ENCODE measurements around the gene KIAA0513.
"Not testable (repeated sequence)": the region's sequence is repeated elsewhere in the genome, so short reads cannot be mapped to it uniquely, and the experiment has no call there.

Gene KIAA0513

GRCh38 chr16:85046931-85047866, 19.6 kb downstream of the KIAA0513 start:
- DNase-seq (ENCODE audit: insufficient read length, low spot score) (no peak), FAIRE-seq (no peak)

- no peak for DNase-seq (ENCODE audit: insufficient read length, low spot score)
- FAIRE-seq: no peak
Observed at GRCh38 chr16:85047867-85048455, 20.4 kb downstream of the KIAA0513 start.

- no peak for DNase-seq (ENCODE audit: insufficient read length, low spot score)
- FAIRE-seq: no peak
Observed at GRCh38 chr16:85048921-85049562, 21.4 kb downstream of the KIAA0513 start.

- FAIRE-seq: no peak
- DNase-seq (ENCODE audit: insufficient read length, low spot score): no peak
Observed at GRCh38 chr16:85049706-85050305, 22.2 kb downstream of the KIAA0513 start.

GRCh38 chr16:85051067-85051581, 23.5 kb downstream of the KIAA0513 start:
- DNase-seq (ENCODE audit: insufficient read length, low spot score): no peak
- no peak for FAIRE-seq

- FAIRE-seq (no peak), DNase-seq (ENCODE audit: insufficient read length, low spot score) (no peak)
Observed at GRCh38 chr16:85051683-85052082, 24.1 kb downstream of the KIAA0513 start.

- DNase-seq (ENCODE audit: insufficient read length, low spot score) (no peak), FAIRE-seq (no peak)
Observed at GRCh38 chr16:85052536-85052935, 24.9 kb downstream of the KIAA0513 start.

GRCh38 chr16:85054321-85054720, 26.7 kb downstream of the KIAA0513 start:
- not testable (repeated sequence) for FAIRE-seq; DNase-seq (ENCODE audit: insufficient read length, low spot score)

GRCh38 chr16:85054948-85055492, 27.4 kb downstream of the KIAA0513 start:
- DNase-seq (ENCODE audit: insufficient read length, low spot score) (no peak), FAIRE-seq (no peak)

GRCh38 chr16:85055493-85056210, 28.1 kb downstream of the KIAA0513 start:
- no peak for FAIRE-seq
- DNase-seq (ENCODE audit: insufficient read length, low spot score): peak; percentile 61

- DNase-seq (ENCODE audit: insufficient read length, low spot score): peak; percentile 46
- no peak for FAIRE-seq
Observed at GRCh38 chr16:85056211-85056748, 28.7 kb downstream of the KIAA0513 start.

GRCh38 chr16:85057212-85057889, 29.8 kb downstream of the KIAA0513 start:
- no peak for FAIRE-seq
- DNase-seq (ENCODE audit: insufficient read length, low spot score): no peak

GRCh38 chr16:85057948-85058347, 30.4 kb downstream of the KIAA0513 start:
- DNase-seq (ENCODE audit: insufficient read length, low spot score) (no peak), FAIRE-seq (no peak)

- DNase-seq (ENCODE audit: insufficient read length, low spot score) (no peak), FAIRE-seq (no peak)
Observed at GRCh38 chr16:85058909-85059308, 31.3 kb downstream of the KIAA0513 start.

GRCh38 chr16:85061566-85061965, 34.0 kb downstream of the KIAA0513 start:
- no peak for DNase-seq (ENCODE audit: insufficient read length, low spot score)
- FAIRE-seq: no peak

- no peak for FAIRE-seq
Observed at GRCh38 chr16:85062323-85062722, 34.7 kb downstream of the KIAA0513 start.

GRCh38 chr16:85062845-85063244, 35.2 kb downstream of the KIAA0513 start:
- FAIRE-seq (no peak), DNase-seq (ENCODE audit: insufficient read length, low spot score) (no peak)

More at GRCh38 chr16:85062323-85062722, 34.7 kb downstream of the KIAA0513 start:
- DNase-seq (ENCODE audit: insufficient read length, low spot score): no peak

- no peak for FAIRE-seq
Observed at GRCh38 chr16:85064186-85064585, 36.6 kb downstream of the KIAA0513 start.

GRCh38 chr16:85065099-85065498, 37.5 kb downstream of the KIAA0513 start:
- DNase-seq (ENCODE audit: insufficient read length, low spot score): no peak
- no peak for FAIRE-seq

More at GRCh38 chr16:85064186-85064585, 36.6 kb downstream of the KIAA0513 start:
- DNase-seq (ENCODE audit: insufficient read length, low spot score): no peak

Measured in HTR-8/SVneo (cell line).